ENCODE measurements around the gene HHAT.

DNA sequence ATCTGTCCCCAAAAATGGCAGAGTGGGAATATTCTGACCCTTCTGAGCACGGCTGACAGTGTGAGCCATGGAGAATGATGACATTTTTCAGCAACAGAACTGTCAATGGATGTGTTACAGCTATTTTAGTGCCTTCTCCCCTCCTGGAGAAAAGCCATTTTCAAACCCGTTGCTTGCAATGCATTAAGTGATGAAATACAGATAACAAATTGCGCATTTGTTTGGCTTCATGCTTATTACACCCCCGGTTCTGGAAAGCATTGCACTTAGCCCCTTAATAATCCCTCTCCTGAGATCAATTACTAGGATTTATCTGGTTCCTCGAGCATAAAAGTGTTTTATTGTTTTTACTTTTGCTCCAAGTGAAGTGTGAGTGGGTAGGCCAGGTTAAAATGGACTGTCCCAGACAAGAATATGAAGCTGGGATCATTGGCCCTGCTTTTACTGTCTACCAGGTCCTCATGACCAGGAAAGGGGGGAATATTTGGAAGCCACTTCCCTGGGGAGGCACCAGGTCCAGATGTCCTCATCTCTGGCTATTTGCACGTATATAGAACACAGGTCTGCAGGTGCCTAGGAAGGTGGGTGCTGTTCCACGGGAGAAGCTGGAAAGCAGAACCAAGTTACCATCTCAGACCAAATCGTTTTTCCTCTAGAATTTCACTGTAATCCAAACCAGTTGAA is 37.5 kb upstream of the HHAT start:
- TF ChIP-seq, protein P1, sequence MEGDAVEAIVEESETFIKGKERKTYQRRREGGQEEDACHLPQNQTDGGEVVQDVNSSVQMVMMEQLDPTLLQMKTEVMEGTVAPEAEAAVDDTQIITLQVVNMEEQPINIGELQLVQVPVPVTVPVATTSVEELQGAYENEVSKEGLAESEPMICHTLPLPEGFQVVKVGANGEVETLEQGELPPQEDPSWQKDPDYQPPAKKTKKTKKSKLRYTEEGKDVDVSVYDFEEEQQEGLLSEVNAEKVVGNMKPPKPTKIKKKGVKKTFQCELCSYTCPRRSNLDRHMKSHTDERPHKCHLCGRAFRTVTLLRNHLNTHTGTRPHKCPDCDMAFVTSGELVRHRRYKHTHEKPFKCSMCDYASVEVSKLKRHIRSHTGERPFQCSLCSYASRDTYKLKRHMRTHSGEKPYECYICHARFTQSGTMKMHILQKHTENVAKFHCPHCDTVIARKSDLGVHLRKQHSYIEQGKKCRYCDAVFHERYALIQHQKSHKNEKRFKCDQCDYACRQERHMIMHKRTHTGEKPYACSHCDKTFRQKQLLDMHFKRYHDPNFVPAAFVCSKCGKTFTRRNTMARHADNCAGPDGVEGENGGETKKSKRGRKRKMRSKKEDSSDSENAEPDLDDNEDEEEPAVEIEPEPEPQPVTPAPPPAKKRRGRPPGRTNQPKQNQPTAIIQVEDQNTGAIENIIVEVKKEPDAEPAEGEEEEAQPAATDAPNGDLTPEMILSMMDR (IDR thresholded peaks at IDR 0.05) = no peak
- no peak for TF ChIP-seq POLR2AphosphoS5 (IDR thresholded peaks at IDR 0.05)
- TF ChIP-seq POLR2A (IDR thresholded peaks at IDR 0.05) = no peak
- no peak for TF ChIP-seq EP300 (IDR thresholded peaks at IDR 0.05)

All from stomach (tissue), 4 donors.